Measurements from ENCODE around the gene EDDM3A.
A peak's percentile ranks its signal among the peaks of the same experiment; 100 is the strongest.
"Not testable (repeated sequence)": the region's sequence is repeated elsewhere in the genome, so short reads cannot be mapped to it uniquely, and the experiment has no call there.

The EDDM3A gene

GRCh38 chr14:20745571-20746358 lies at the start of gene EDDM3A:
TSS of gene EDDM3A (plus strand) at chr14:20745887. CDS start at chr14:20747581, 1,694 bp downstream.
- no peak for DNase-seq

- no peak for DNase-seq
Measured at GRCh38 chr14:20696764-20697163, 48.9 kb upstream of the EDDM3A start.

- DNase-seq = peak; percentile 23 to 45
Measured at GRCh38 chr14:20697273-20698017, 48.2 kb upstream of the EDDM3A start.

- no peak for DNase-seq
Measured at GRCh38 chr14:20698018-20698329, 47.7 kb upstream of the EDDM3A start.

- no peak for DNase-seq
Measured at GRCh38 chr14:20698934-20699333, 46.8 kb upstream of the EDDM3A start.

- DNase-seq = no peak
Measured at GRCh38 chr14:20699931-20700330, 45.8 kb upstream of the EDDM3A start.

- not testable (repeated sequence) for DNase-seq
Measured at GRCh38 chr14:20700965-20701364, 44.7 kb upstream of the EDDM3A start.

GRCh38 chr14:20706657-20707355 lies 38.9 kb upstream of the EDDM3A start:
- DNase-seq = no peak

GRCh38 chr14:20707622-20708021 lies 38.1 kb upstream of the EDDM3A start:
- no peak for DNase-seq

- DNase-seq = no peak
Measured at GRCh38 chr14:20711261-20711660, 34.4 kb upstream of the EDDM3A start.

- no peak for DNase-seq
Measured at GRCh38 chr14:20711685-20712084, 34.0 kb upstream of the EDDM3A start.

GRCh38 chr14:20712904-20713303 lies 32.8 kb upstream of the EDDM3A start:
- DNase-seq = no peak

- DNase-seq = no peak
Measured at GRCh38 chr14:20714593-20715250, 31.0 kb upstream of the EDDM3A start.

- no peak for DNase-seq
Measured at GRCh38 chr14:20719777-20720176, 25.9 kb upstream of the EDDM3A start.

- no peak for DNase-seq
Measured at GRCh38 chr14:20720741-20721140, 24.9 kb upstream of the EDDM3A start.

- no peak for DNase-seq
Measured at GRCh38 chr14:20722016-20722415, 23.7 kb upstream of the EDDM3A start.

- no peak for DNase-seq
Measured at GRCh38 chr14:20723488-20723887, 22.2 kb upstream of the EDDM3A start.

- DNase-seq = not testable (repeated sequence)
Measured at GRCh38 chr14:20726121-20726520, 19.6 kb upstream of the EDDM3A start.

- DNase-seq = no peak
Measured at GRCh38 chr14:20726531-20726930, 19.2 kb upstream of the EDDM3A start.

GRCh38 chr14:20730891-20731290 lies 14.8 kb upstream of the EDDM3A start:
- DNase-seq = no peak

GRCh38 chr14:20732477-20732876 lies 13.2 kb upstream of the EDDM3A start:
- DNase-seq = no peak

- DNase-seq = no peak
Measured at GRCh38 chr14:20732979-20733635, 12.6 kb upstream of the EDDM3A start.

All from NCI-H2081 (cell line).